NK-92 (cell line): ENCODE measurements around the gene EPG5.
"Not testable (repeated sequence)": the region's sequence is repeated elsewhere in the genome, so short reads cannot be mapped to it uniquely, and the experiment has no call there.

Experiments used
- DNase-seq: peaks from one replicate; lab custom pipeline; 2025; ENCODE audit not compliant: unreplicated experiment; lab: John Stamatoyannopoulos, UW

Gene EPG5

GRCh38 chr18:45841765-45842442 lies 125.2 kb downstream of the EPG5 start:
- DNase-seq, result no peak

GRCh38 chr18:45841060-45841764 lies 125.9 kb downstream of the EPG5 start:
- no peak for DNase-seq

GRCh38 chr18:45839414-45840395 lies 127.4 kb downstream of the EPG5 start:
- DNase-seq, result no peak

GRCh38 chr18:45838302-45839070 lies 128.6 kb downstream of the EPG5 start:
- no peak for DNase-seq

- DNase-seq, result no peak
These were observed 129.7 kb downstream of the EPG5 start for GRCh38 chr18:45837283-45838070.

- no peak for DNase-seq
These were observed 130.6 kb downstream of the EPG5 start for GRCh38 chr18:45836242-45837205.

GRCh38 chr18:45835057-45835636 lies 132.0 kb downstream of the EPG5 start:
- DNase-seq, result no peak

GRCh38 chr18:45834306-45834705 lies 132.8 kb downstream of the EPG5 start:
- DNase-seq, result no peak

GRCh38 chr18:45833846-45834245 lies 133.3 kb downstream of the EPG5 start:
- no peak for DNase-seq

GRCh38 chr18:45830917-45831316 lies 136.2 kb downstream of the EPG5 start:
- no peak for DNase-seq

GRCh38 chr18:45829855-45830254 lies 137.3 kb downstream of the EPG5 start:
- DNase-seq, result no peak

- DNase-seq, result no peak
These were observed 138.0 kb downstream of the EPG5 start for GRCh38 chr18:45828917-45829811.

GRCh38 chr18:45826716-45827115 lies 140.4 kb downstream of the EPG5 start:
- not testable (repeated sequence) for DNase-seq

- DNase-seq, result no peak
These were observed 141.0 kb downstream of the EPG5 start for GRCh38 chr18:45826084-45826483.

GRCh38 chr18:45825258-45826044 lies 141.7 kb downstream of the EPG5 start, which contains the start of gene SIGLEC15:
Gene SIGLEC15, plus strand, starts transcription at chr18:45825675. Its CDS starts 54 bp downstream, at chr18:45825729.
- no peak for DNase-seq

- no peak for DNase-seq
These were observed 145.4 kb downstream of the EPG5 start for GRCh38 chr18:45821711-45822110.

GRCh38 chr18:45821026-45821425 lies 146.1 kb downstream of the EPG5 start:
- DNase-seq, result no peak
